PC-9 (cell line): ENCODE results near the gene SLC6A19.

ENCODE experiments used
- EZH2 ChIP-seq: fragments of 200-600 bp; sonication (generic); IDR thresholded peaks from 2 replicates; pipeline ENCODE4 v1.8.0; 2017; ENCODE audit warnings: antibody characterized with exemption, low read depth
- TF ChIP-seq, protein P1 (sequence below): fragments of 200-600 bp; sonication (generic); conservative IDR thresholded peaks from 2 replicates; pipeline ENCODE4 v1.6.1; 2017; ENCODE audit warnings: mixed run types, antibody characterized with exemption, mild to moderate bottlenecking, moderate library complexity

GRCh38 chr5:1257841-1258240 lies 56.4 kb downstream of the SLC6A19 start:
- TF ChIP-seq, protein P1, sequence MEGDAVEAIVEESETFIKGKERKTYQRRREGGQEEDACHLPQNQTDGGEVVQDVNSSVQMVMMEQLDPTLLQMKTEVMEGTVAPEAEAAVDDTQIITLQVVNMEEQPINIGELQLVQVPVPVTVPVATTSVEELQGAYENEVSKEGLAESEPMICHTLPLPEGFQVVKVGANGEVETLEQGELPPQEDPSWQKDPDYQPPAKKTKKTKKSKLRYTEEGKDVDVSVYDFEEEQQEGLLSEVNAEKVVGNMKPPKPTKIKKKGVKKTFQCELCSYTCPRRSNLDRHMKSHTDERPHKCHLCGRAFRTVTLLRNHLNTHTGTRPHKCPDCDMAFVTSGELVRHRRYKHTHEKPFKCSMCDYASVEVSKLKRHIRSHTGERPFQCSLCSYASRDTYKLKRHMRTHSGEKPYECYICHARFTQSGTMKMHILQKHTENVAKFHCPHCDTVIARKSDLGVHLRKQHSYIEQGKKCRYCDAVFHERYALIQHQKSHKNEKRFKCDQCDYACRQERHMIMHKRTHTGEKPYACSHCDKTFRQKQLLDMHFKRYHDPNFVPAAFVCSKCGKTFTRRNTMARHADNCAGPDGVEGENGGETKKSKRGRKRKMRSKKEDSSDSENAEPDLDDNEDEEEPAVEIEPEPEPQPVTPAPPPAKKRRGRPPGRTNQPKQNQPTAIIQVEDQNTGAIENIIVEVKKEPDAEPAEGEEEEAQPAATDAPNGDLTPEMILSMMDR: no peak
- TF ChIP-seq EZH2: no peak
